Measurements from ENCODE around the gene GTF3C5.

The GTF3C5 gene

GRCh38 chr9:133004999-133005760 is 25.6 kb upstream of the GTF3C5 start:
- Mint-ChIP-seq H3K9me3 (peaks cover 10% of the 10 kb centered on the region), H3K36me3 (no peaks in the 10 kb centered on the region), H3K27ac (no peak overlapping the region), H3K27me3 (peaks cover 98% of the 10 kb centered on the region), H3K4me1 (no peaks in the 10 kb centered on the region), H3K4me3 (no peak overlapping the region)
- no peak for ATAC-seq

DNA sequence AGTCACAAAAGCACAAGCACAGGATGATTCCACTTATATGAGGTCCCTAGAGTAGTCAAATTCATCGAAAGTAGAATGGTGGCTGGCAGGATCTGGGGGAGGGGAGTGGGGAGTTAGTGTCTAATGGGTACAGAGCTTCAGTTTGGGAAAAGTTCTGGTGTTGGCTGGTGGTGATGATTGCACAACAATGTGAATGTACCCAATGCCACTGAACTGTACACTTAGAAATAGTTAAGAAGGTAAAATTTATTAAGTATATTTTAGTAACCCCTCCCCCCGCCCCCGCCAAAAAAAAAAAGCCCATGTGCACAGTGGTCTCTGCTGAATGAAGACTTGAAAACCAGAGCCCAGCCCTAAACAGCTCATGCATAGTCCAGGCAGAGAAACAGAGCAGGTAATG is 24.8 kb upstream of the GTF3C5 start:
- no peaks in the 10 kb centered on the region for H3K4me1 Mint-ChIP-seq

GRCh38 chr9:133006731-133007352 is 24.0 kb upstream of the GTF3C5 start:
- H3K27me3 Mint-ChIP-seq: peaks cover 98% of the 10 kb centered on the region
- H3K36me3 Mint-ChIP-seq: no peaks in the 10 kb centered on the region
- H3K27ac Mint-ChIP-seq: no peak overlapping the region
- H3K4me3 Mint-ChIP-seq: no peak overlapping the region
- H3K9me3 Mint-ChIP-seq: peaks cover 10% of the 10 kb centered on the region
- no peaks in the 10 kb centered on the region for H3K4me1 Mint-ChIP-seq
- ATAC-seq: no peak

More for the DNA sequence above, 24.8 kb upstream of the GTF3C5 start:
- H3K36me3 Mint-ChIP-seq: no peaks in the 10 kb centered on the region
- no peak for ATAC-seq
- H3K27me3 Mint-ChIP-seq: peaks cover 96% of the 10 kb centered on the region
- H3K27ac Mint-ChIP-seq: no peak overlapping the region
- H3K9me3 Mint-ChIP-seq: peaks cover 10% of the 10 kb centered on the region
- no peak overlapping the region for H3K4me3 Mint-ChIP-seq

- ATAC-seq: no peak
- no peak overlapping the region for H3K4me3 Mint-ChIP-seq
- H3K27ac Mint-ChIP-seq: no peak overlapping the region
- H3K27me3 Mint-ChIP-seq: peaks cover 83% of the 10 kb centered on the region
- H3K4me1 Mint-ChIP-seq: no peaks in the 10 kb centered on the region
- no peaks in the 10 kb centered on the region for H3K36me3 Mint-ChIP-seq
- H3K9me3 Mint-ChIP-seq: peaks cover 10% of the 10 kb centered on the region
Observed at GRCh38 chr9:133008406-133008805, 22.4 kb upstream of the GTF3C5 start.

- no peak for ATAC-seq
- Mint-ChIP-seq H3K4me1 (no peaks in the 10 kb centered on the region), H3K27me3 (peaks cover 79% of the 10 kb centered on the region), H3K9me3 (peaks cover 10% of the 10 kb centered on the region), H3K4me3 (no peak overlapping the region), H3K27ac (no peak overlapping the region), H3K36me3 (no peaks in the 10 kb centered on the region)
Observed at GRCh38 chr9:133008824-133009223, 22.0 kb upstream of the GTF3C5 start.

DNA sequence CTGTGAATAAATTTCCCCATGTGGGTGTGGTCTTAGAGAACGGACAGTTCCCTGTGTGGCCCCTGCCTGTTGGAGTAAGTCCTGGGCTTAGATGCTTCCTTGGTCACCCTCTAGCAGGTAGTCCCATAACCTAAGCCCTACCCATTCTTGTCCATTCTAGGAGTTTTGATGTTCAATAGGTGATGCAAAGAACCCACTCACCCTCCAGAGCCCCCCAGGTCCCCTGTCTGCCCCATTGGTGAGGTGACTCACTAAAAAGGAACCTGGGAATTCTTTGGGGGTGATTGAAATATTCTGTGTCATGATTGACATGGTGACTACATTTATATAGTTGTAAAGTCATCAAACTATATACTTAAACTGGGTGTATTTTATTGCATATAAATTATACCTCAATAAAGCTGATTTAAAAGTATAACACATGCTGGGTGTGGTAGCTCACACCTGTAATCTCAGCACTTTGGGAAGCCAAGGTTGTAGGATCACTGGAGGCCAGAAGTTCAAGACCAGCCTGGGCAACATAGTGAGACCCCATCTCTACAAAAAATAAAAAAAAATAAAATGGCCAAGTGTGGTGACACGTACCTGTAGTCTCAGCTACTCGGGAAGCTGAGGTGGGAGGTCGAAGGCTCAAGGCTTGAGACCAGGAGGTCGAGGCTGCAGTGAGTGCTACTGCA is 20.8 kb upstream of the GTF3C5 start:
- Mint-ChIP-seq H3K27ac (no peak overlapping the region), H3K9me3 (peaks cover 13% of the 10 kb centered on the region), H3K27me3 (peaks cover 75% of the 10 kb centered on the region), H3K36me3 (no peaks in the 10 kb centered on the region), H3K4me3 (no peak overlapping the region), H3K4me1 (no peaks in the 10 kb centered on the region)
- ATAC-seq: no peak

DNA sequence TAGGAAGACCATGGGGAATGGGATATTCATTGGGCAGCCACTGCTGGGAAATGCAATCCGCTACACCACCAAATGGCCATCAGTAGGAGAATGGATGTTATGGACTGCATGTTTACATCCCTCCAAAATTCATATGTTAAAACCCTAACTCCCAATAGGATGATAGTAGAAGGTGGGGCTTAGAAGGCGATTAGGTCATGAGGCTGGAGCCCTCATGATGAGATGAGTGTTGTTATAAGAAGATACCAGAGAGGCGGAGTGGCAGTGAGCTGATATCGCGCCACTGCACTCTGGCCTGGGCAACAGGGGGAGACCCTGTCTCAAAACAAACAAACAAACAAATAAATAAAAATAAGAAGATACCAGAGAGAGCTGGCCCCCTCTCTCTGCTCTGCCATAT is 16.1 kb upstream of the GTF3C5 start:
- ATAC-seq: no peak
- H3K9me3 Mint-ChIP-seq: peaks cover 7% of the 10 kb centered on the region
- no peaks in the 10 kb centered on the region for H3K36me3 Mint-ChIP-seq
- H3K27ac Mint-ChIP-seq: no peak overlapping the region
- no peaks in the 10 kb centered on the region for H3K4me1 Mint-ChIP-seq
- peaks cover 45% of the 10 kb centered on the region for H3K27me3 Mint-ChIP-seq
- no peak overlapping the region for H3K4me3 Mint-ChIP-seq

GRCh38 chr9:133023117-133023890 is 7.5 kb upstream of the GTF3C5 start:
- Mint-ChIP-seq H3K36me3 (no peaks in the 10 kb centered on the region), H3K9me3 (no peaks in the 10 kb centered on the region), H3K27ac (no peak overlapping the region), H3K27me3 (no peaks in the 10 kb centered on the region), H3K4me1 (peaks cover 7% of the 10 kb centered on the region), H3K4me3 (no peak overlapping the region)
- ATAC-seq: no peak

DNA sequence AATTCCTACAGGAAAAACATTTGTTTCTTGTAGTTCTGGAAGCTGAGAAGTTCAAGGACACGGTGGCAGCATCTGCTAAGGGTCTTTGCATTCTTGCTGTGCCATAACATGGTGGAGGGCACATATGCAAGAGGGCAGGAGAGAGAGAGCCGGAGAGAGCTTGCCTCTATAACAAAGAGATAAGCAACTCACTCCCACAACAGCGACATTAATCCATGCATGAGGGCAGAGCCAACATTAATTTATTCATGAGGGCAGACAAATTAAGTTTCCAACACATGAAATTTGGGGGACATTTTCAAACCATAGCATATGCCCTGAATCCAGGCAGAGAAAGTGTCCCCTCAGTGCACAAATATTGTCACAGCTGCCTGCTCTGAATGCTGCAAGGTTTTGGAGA is 4.4 kb upstream of the GTF3C5 start:
- no peak overlapping the region for H3K4me3 Mint-ChIP-seq
- peaks cover 28% of the 10 kb centered on the region for H3K4me1 Mint-ChIP-seq
- H3K36me3 Mint-ChIP-seq: no peaks in the 10 kb centered on the region
- H3K27ac Mint-ChIP-seq: no peak overlapping the region
- no peaks in the 10 kb centered on the region for H3K27me3 Mint-ChIP-seq
- H3K9me3 Mint-ChIP-seq: no peaks in the 10 kb centered on the region
- ATAC-seq: no peak

DNA sequence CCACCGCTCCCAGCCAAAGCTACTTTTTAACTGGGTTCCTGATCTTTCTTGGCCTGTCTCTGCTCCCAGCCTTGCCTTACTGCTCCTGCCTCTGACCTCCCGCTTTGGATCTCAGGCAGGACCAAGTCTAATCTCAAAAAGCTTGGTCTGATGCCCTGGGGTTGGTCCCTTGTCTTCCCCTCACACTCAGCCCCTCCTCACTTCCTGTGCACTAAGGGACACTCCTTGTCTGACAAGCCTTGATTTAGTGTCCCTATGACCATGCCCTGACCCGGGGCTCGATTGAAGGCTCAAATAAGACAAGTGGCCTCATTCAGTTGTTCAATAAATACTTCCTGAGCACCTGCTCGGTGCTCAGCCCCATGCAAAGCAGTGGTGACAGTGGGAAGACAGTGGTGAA is 3.7 kb upstream of the GTF3C5 start:
- no peak for ATAC-seq
- peaks cover 34% of the 10 kb centered on the region for H3K4me1 Mint-ChIP-seq

DNA sequence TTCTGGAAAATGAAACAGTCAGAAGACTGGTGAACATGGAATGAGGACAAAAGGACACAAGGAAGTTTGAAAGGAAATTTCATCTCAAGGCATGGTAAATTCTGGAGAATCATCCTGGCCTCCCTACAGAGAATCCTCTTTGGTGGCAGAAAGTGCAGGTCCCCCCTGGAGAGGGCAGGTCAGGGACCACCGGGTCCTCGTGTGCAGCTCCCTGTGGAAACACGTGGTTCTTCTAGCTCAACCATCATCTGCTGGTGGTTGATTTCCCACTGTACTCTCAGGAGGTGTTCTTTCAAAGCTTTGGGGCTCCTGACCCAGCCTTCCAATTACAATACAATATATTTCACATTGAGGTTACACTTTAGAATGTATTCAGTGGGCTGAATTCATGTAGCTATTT is 2.6 kb upstream of the GTF3C5 start:
- H3K9me3 Mint-ChIP-seq: no peaks in the 10 kb centered on the region
- H3K27ac Mint-ChIP-seq: no peak overlapping the region
- H3K4me1 Mint-ChIP-seq: peaks cover 36% of the 10 kb centered on the region
- no peaks in the 10 kb centered on the region for H3K27me3 Mint-ChIP-seq
- H3K4me3 Mint-ChIP-seq: no peak overlapping the region
- no peak for ATAC-seq
- no peaks in the 10 kb centered on the region for H3K36me3 Mint-ChIP-seq

More for the DNA sequence above, 3.7 kb upstream of the GTF3C5 start:
- Mint-ChIP-seq H3K36me3 (no peaks in the 10 kb centered on the region), H3K4me3 (no peak overlapping the region), H3K27ac (no peak overlapping the region), H3K9me3 (no peaks in the 10 kb centered on the region), H3K27me3 (no peaks in the 10 kb centered on the region)

- H3K36me3 Mint-ChIP-seq: peaks cover 4% of the 10 kb centered on the region
- peaks cover 44% of the 10 kb centered on the region for H3K4me1 Mint-ChIP-seq
- H3K4me3 Mint-ChIP-seq: peak overlapping the region; percentile 94
- ATAC-seq: peak; percentile 10
- no peaks in the 10 kb centered on the region for H3K9me3 Mint-ChIP-seq
- H3K27me3 Mint-ChIP-seq: no peaks in the 10 kb centered on the region
- H3K27ac Mint-ChIP-seq: peak overlapping the region; percentile 93
Observed at GRCh38 chr9:133029994-133030316, 842 bp upstream of the GTF3C5 start.

- H3K27me3 Mint-ChIP-seq: no peaks in the 10 kb centered on the region
- no peak for ATAC-seq
- H3K9me3 Mint-ChIP-seq: no peaks in the 10 kb centered on the region
- peaks cover 48% of the 10 kb centered on the region for H3K4me1 Mint-ChIP-seq
- peaks cover 4% of the 10 kb centered on the region for H3K36me3 Mint-ChIP-seq
- H3K27ac Mint-ChIP-seq: peak overlapping the region; percentile 93
- peak overlapping the region; percentile 94 for H3K4me3 Mint-ChIP-seq
Observed at GRCh38 chr9:133031130-133031422, 279 bp downstream of the GTF3C5 start.

DNA sequence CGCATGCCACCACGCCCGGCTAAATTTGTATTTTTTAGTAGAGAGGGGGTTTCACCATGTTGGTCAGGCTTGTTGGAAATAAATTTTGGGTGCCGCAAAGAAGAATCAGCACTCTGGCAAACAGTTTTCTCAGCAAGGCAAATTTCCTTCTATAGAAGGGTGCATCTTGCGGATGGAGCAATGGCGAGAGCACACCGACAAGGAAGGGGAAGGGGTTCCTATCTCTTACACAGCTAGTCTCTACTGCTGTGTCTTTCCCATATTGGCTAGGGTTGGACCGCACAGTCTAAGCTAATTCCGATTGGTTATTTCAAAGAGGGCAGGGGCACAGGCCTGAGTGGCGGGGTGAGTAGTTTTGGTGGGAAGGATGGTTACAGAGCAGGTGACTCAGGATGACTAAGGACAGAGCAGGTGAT is 707 bp downstream of the GTF3C5 start:
- Mint-ChIP-seq H3K9me3 (no peaks in the 10 kb centered on the region), H3K27ac (peak overlapping the region; percentile 93), H3K4me3 (peak overlapping the region; percentile 94), H3K4me1 (peaks cover 51% of the 10 kb centered on the region), H3K27me3 (no peaks in the 10 kb centered on the region), H3K36me3 (peaks cover 4% of the 10 kb centered on the region)
- no peak for ATAC-seq

DNA sequence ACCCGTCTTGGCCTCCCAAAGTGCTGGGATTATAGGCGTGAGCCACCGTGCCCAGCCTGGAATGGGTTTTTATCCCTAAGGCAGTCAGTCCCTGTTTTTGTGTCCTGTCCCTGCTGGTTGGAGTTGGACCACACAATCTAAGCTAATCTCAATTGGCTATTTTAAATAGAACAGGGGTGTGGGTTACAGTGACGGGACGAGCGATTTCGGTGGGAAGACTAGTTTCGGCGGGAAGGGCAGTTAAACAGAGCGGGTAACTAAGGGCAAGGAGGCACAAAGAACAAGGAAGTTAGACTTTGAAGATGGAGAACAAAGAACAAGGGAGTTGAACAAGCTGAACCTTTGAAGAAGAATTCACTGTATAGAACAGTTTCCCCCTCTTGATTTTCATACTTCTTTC is 1.4 kb downstream of the GTF3C5 start:
- H3K27me3 Mint-ChIP-seq: no peaks in the 10 kb centered on the region
- peaks cover 4% of the 10 kb centered on the region for H3K36me3 Mint-ChIP-seq
- H3K27ac Mint-ChIP-seq: peak overlapping the region; percentile 93
- peaks cover 51% of the 10 kb centered on the region for H3K4me1 Mint-ChIP-seq
- peak overlapping the region; percentile 94 for H3K4me3 Mint-ChIP-seq
- H3K9me3 Mint-ChIP-seq: no peaks in the 10 kb centered on the region
- no peak for ATAC-seq
